GM12865 (cell line): ENCODE data around the gene RTKN2.

Experiments
- DNase-seq: peaks from one replicate; pipeline ENCODE4 v3.0.0; 2010; ENCODE audit warnings: low read depth
- H3K4me3 ChIP-seq: 2 replicates; pipeline ENCODE4 v1.5.1; 2011; ENCODE audit warnings: mild to moderate bottlenecking, low read depth, low read length, control low read depth
- CTCF ChIP-seq: IDR thresholded peaks from 2 replicates; pipeline ENCODE4 v1.5.1; 2011; ENCODE audit warnings: low read length, control low read depth, low read depth, inconsistent platforms; ENCODE audit not compliant: insufficient read depth; ENCODE audit errors: missing control alignments

The RTKN2 gene

GRCh38 chr10:62261666-62262065 lies 7.0 kb downstream of the RTKN2 start:
- DNase-seq: no peak
- no peak for TF ChIP-seq CTCF
- H3K4me3 ChIP-seq: no peak overlapping the region

- H3K4me3 ChIP-seq: no peak overlapping the region
- TF ChIP-seq CTCF: no peak
- no peak for DNase-seq
Measured at GRCh38 chr10:62259998-62260397, 8.6 kb downstream of the RTKN2 start.

GRCh38 chr10:62259456-62259855 lies 9.2 kb downstream of the RTKN2 start:
- TF ChIP-seq CTCF: no peak
- H3K4me3 ChIP-seq: no peak overlapping the region
- no peak for DNase-seq

- no peak for DNase-seq
- TF ChIP-seq CTCF: no peak
Measured at GRCh38 chr10:62258926-62259325, 9.7 kb downstream of the RTKN2 start.

GRCh38 chr10:62253704-62254103 lies 14.9 kb downstream of the RTKN2 start:
- TF ChIP-seq CTCF: no peak
- DNase-seq: no peak
- H3K4me3 ChIP-seq: no peak overlapping the region

More at GRCh38 chr10:62258926-62259325, 9.7 kb downstream of the RTKN2 start:
- H3K4me3 ChIP-seq: no peak overlapping the region

GRCh38 chr10:62252051-62252450 lies 16.6 kb downstream of the RTKN2 start:
- no peak for DNase-seq
- no peak for TF ChIP-seq CTCF

GRCh38 chr10:62250594-62251198 lies 17.9 kb downstream of the RTKN2 start:
- DNase-seq: no peak
- TF ChIP-seq CTCF: no peak
- H3K4me3 ChIP-seq: no peak overlapping the region

More at GRCh38 chr10:62252051-62252450, 16.6 kb downstream of the RTKN2 start:
- H3K4me3 ChIP-seq: no peak overlapping the region
